ENCODE data around the gene COMP. TPM values are rescaled to one million over a fixed set of nuclear protein-coding genes. Genes with fewer than 3 reads are reported as not detected.

COMP gene
- total RNA-seq = 0.98 TPM

DNA sequence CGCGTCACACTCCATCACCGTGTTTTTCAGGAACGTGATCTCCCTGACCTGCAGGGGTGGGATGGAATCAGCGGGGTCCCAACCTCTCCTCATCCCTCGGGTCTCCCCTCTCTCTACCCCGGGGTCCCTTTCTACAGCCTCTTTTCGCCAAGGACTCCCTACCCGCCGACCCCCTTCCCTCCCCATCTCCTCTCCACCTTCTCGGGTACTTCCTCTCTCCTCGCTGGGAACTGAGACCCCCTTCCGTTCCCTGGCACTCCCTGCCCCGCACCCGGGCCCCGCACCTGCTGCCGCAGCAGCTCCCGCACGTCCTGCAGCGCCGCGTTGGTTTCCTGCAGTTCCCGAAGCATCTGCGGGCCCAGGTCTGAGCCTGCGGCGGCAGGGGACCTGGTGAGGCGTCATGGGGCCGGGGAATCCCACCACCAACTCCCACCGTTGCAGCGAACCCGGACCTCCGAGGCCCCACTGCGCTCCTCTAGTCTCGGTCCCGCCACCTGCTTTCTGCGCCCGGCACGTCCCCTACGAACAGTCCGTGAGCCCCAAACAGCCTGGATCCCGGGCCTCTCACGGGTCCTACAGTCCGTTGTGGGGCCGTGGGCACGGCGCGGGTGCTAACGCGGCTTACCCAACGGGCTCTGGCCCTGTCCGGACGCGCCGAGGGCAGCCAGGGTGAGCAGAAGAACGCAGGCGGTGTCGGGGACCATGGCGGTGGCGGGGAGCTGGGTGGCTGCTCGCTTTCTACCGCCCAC is at the start of gene COMP:
COMP (minus strand) TSS at position 740 of the 749 bp plus-strand sequence; CDS start at position 704, 36 bp downstream.
- Histone ChIP-seq H3K9me3 (no peaks in the 10 kb centered on the region), H3K36me3 (no peaks in the 10 kb centered on the region), H3K4me3 (peak within 1 kb of the TSS; percentile 25 to 32), H3K27me3 (peaks cover 15% of the 10 kb centered on the region), H3K4me1 (peaks cover 49% of the 10 kb centered on the region), H3K27ac (no peak within 1 kb of the TSS)
- intact Hi-C loops (cut with DNase I) = no loop called here
- no peak for TF ChIP-seq POLR2A (IDR thresholded peaks at IDR 0.05)
- no peak for TF ChIP-seq POLR2AphosphoS5 (IDR thresholded peaks at IDR 0.05; ENCODE audit: insufficient read depth in 1 of 2, low read depth in 1 of 2)
- TF ChIP-seq, protein P1, sequence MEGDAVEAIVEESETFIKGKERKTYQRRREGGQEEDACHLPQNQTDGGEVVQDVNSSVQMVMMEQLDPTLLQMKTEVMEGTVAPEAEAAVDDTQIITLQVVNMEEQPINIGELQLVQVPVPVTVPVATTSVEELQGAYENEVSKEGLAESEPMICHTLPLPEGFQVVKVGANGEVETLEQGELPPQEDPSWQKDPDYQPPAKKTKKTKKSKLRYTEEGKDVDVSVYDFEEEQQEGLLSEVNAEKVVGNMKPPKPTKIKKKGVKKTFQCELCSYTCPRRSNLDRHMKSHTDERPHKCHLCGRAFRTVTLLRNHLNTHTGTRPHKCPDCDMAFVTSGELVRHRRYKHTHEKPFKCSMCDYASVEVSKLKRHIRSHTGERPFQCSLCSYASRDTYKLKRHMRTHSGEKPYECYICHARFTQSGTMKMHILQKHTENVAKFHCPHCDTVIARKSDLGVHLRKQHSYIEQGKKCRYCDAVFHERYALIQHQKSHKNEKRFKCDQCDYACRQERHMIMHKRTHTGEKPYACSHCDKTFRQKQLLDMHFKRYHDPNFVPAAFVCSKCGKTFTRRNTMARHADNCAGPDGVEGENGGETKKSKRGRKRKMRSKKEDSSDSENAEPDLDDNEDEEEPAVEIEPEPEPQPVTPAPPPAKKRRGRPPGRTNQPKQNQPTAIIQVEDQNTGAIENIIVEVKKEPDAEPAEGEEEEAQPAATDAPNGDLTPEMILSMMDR (IDR thresholded peaks at IDR 0.05) = no peak
- DNase-seq (ENCODE audit: extremely low spot score in 2 of 2) = no peak

DNA sequence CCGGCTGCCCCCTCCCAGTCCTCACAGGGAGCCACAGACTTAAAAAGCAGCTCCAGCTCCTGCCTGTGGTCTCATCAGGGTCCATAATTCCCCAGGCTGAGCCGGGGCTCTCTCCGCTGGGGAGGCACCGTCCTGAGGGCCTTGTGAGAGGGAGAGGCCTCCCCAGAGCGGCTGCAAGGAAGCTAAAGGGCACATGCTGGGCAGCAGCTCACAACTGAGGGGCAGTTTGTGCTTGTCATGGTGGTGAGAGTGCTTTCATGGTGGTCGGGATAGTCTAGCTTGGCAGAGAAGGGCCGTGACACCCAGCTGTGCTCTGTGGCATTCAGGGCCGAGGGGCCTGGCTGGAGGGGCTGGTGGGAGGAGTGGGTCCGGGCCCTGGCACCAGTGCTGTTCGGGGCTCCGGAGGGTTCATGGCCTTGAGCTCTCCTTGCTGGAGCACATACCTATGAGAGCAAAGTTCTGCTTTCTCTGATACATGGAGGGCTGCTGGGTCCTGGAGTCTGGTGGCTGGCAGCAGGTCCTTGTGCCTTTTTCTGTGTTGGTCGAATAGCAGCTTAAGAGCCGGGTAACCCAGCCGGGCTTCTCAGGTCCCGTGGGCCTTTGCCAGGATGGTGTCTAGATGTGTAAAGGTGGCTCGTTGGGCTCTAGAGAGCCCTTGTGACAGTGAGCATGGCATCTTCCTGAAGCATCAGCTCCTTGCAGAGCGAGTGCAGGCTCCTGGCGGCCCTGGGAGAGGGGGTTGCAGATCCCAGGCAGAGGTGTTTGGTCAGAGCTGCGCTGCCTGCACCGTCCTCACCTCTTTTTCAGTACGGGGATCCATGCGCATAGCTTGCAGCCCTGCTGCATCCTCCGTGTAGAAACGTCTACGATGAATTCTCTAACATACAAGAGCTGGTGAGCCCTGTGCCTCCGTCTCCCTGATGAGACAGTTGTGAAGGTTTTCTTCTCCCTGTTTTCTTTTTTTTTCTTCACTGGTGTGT is 49.5 kb upstream of the COMP start:
- TF ChIP-seq POLR2AphosphoS5 (IDR thresholded peaks at IDR 0.05; ENCODE audit: insufficient read depth in 1 of 2, low read depth in 1 of 2) (no peak), POLR2A (IDR thresholded peaks at IDR 0.05) (no peak)
- TF ChIP-seq, protein P1 (IDR thresholded peaks at IDR 0.05) = no peak
- no peak for DNase-seq (ENCODE audit: extremely low spot score in 2 of 2)
- Histone ChIP-seq H3K27me3 (no peaks in the 10 kb centered on the region), H3K4me3 (no peak overlapping the region), H3K27ac (no peak overlapping the region), H3K4me1 (peaks cover 88% of the 10 kb centered on the region), H3K9me3 (no peaks in the 10 kb centered on the region), H3K36me3 (no peaks in the 10 kb centered on the region)
- intact Hi-C loops (cut with DNase I) = loop anchor here (10.0 kb wide), 2 partner anchors 156 to 376 kb away; partner anchors contain the start of gene CRTC1

DNA sequence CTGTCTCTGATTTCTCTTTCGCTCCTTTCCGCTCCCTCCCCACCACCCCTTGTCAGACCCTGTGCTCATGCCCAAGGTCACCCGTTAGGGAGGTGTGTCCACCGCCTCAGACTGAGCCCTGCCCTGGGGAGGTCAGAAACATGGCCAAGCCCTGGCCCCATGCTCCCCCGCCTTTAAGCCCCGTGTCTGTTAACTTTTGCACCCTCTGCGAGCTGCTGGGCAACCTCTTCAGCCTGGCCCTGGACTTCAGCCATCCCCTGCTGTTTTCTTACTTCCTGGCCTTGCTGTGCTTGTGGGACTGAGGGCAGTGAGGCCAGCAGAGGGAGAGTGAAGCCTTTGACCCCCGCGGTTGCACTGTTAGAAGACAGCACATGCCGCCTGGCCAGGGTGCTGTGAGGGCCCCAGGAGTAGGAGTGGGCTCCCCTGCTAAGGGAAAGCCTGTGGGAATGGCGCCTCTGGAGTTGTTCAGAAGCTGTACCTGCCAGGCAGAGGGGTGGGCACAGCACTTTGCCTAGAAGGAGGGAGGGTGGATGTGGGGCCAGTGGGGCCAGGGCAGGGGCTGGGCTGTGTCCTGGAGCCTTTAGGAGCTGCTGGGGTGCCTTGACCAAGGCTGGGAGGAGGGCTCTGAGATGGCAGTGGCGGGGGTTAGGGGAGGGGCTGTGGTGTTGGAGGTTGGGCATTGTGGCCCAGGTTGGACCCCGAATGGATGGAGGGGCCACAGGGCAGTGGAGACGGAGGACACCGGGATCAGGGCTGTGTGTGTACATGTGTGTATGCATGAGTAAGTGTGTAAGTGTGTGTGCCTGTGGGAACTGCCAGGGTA is 48.6 kb upstream of the COMP start:
- no peak overlapping the region for H3K4me3 ChIP-seq
- intact Hi-C loops (cut with DNase I) = loop anchor here (10.0 kb wide), 2 partner anchors 155 to 375 kb away; partner anchors contain the start of gene CRTC1
- no peak overlapping the region for H3K27ac ChIP-seq
- no peaks in the 10 kb centered on the region for H3K9me3 ChIP-seq
- H3K4me1 ChIP-seq = peaks cover 88% of the 10 kb centered on the region
- no peaks in the 10 kb centered on the region for H3K27me3 ChIP-seq
- TF ChIP-seq POLR2AphosphoS5 (IDR thresholded peaks at IDR 0.05; ENCODE audit: insufficient read depth in 1 of 2, low read depth in 1 of 2) (no peak), POLR2A (IDR thresholded peaks at IDR 0.05) (no peak)
- TF ChIP-seq, protein P1 (IDR thresholded peaks at IDR 0.05) = no peak
- H3K36me3 ChIP-seq = no peaks in the 10 kb centered on the region
- no peak for DNase-seq (ENCODE audit: extremely low spot score in 2 of 2)

DNA sequence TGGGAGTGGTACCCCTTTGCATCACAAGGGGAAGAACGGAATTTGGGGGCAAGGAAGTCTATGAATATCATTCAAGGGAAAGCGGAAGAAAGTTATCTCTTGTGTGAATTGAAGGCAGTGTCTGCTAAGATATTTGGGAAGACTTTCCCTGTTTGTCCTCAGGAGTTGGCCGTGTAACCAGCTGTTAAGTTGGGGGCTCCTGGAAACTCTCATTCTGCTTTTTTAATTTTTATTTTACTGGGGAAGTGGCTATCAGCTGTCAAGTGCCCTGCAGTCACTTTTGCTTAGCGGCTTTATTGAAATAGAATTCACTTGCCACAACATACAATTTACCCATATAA is 43.5 kb upstream of the COMP start:
- intact Hi-C loops (cut with DNase I) = no loop called here
- Histone ChIP-seq H3K27ac (no peak overlapping the region), H3K9me3 (no peaks in the 10 kb centered on the region), H3K36me3 (no peaks in the 10 kb centered on the region), H3K27me3 (no peaks in the 10 kb centered on the region), H3K4me1 (peaks cover 69% of the 10 kb centered on the region), H3K4me3 (peak overlapping the region in 1 of 2 donors; percentile 89)
- TF ChIP-seq, protein P1 (IDR thresholded peaks at IDR 0.05) = no peak
- TF ChIP-seq POLR2A (IDR thresholded peaks at IDR 0.05) (no peak), POLR2AphosphoS5 (IDR thresholded peaks at IDR 0.05; ENCODE audit: insufficient read depth in 1 of 2, low read depth in 1 of 2) (no peak)
- no peak for DNase-seq (ENCODE audit: extremely low spot score in 2 of 2)
